ENCODE results near the gene KLF16.
"Not testable (repeated sequence)": the region's sequence is repeated elsewhere in the genome, so short reads cannot be mapped to it uniquely, and the experiment has no call there.

GRCh38 chr19:1886360-1886759, 23.0 kb upstream of the KLF16 start:
- TF ChIP-seq CTCF (IDR thresholded peaks at IDR 0.05; ENCODE audit: insufficient read depth, low read depth, low read length); EZH2 (IDR thresholded peaks at IDR 0.05; ENCODE audit: insufficient read depth, low read length): not testable (repeated sequence)
